GM18498 (cell line): ENCODE results near the gene CLDN9.
A peak's percentile ranks its signal among the peaks of the same experiment; 100 is the strongest.

Experiments used
- ATAC-seq: cut with Tn5 transposase; IDR thresholded peaks from one replicate; pipeline ENCODE4 v1.9.1; 2021; ENCODE audit warnings: mild to moderate bottlenecking, moderate library complexity; ENCODE audit not compliant: unreplicated experiment

The CLDN9 gene

DNA sequence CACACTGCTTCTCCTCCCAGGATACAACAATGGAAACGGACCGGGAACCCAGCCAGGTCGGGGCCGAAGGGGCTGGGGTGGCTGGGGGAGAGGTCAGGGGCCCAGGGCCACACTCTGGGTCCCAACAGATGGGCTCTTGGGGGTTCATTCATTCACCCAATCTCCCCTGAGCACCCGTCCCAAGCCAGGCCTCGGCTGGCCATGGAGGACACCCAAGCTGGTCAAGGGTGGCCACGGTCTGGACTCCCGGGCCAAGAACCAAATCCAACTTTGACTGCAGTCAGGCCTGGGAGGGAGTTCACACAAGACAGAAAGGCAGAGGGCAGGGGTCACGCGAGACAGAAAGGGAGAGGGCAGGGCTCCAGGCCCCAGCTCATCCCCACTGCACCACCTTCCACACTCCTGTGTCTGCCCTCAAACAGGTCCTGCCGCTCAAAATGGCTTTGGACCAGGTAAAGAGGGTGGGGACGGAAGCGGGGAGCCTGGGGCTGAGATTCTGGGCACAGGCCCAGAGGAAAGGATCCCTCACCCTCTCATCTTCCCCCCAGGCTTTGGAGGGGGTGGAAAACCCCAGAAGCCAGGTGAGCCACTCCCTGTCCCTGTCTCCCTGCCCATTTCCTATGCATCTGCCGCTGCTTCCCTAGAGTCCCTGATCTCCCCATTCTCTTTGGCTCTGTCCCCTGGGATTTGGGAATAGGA lies 20.2 kb upstream of the CLDN9 start:
- no peak for ATAC-seq

DNA sequence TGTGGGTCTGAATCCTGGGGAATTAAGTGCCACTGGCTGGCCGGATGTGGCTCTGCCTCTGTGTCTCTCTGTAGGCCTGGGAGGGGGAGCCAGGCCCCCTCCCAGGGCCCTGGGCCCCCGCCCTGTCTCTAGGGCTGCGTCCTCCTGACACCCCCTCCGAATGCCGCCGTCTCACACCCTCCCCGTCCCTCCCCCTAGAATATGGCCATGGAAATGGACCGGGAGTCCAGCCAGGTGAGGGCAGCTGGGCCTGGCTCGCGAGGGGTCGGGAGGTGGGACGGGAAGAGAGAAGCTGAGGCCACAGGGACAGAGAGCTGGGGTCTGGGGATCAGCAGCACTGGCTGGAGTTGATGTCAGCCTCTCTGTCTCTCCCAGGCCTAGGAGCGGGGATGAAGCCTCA lies 16.4 kb upstream of the CLDN9 start:
- no peak for ATAC-seq

DNA sequence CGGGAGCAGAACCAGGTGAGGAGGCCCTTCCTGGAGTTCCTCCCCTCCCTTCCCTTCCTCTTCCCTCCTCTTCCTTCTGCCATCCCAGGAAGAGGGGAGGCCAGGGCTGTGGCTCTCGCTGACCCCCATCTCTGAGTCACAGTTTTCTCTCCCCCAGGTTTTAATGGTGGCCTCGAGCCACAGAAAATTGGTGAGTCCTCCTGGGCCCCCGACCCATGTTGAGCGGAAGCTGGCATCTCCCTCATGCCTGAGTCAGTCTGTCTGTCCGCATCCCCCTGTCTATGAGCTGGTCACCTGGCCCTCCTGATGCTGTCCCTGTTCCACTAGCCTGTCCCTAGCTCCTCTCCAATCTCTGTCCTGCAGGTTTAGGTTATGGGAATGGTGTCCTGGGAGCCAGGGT lies 12.8 kb upstream of the CLDN9 start:
- ATAC-seq = no peak

DNA sequence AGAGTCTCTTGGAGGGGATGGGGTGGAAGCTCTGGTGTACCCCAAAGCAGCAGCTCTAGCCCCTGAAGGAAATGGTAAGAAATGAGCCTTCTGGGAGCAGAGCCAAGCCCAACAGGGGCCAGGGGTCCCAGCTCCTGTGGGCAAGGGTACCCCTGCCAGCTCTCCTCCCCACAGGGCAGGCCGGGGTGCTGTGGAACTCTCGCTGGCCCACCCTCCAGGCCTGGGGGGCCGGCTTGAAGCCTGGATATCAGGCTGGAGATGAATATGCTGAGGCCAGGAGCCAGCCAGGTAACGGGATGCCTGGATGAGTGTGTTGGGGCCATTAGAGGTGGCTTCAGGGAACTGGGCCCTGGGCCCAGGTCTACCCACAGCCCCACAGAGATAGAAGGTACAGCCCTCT lies 12.2 kb upstream of the CLDN9 start:
- no peak for ATAC-seq

DNA sequence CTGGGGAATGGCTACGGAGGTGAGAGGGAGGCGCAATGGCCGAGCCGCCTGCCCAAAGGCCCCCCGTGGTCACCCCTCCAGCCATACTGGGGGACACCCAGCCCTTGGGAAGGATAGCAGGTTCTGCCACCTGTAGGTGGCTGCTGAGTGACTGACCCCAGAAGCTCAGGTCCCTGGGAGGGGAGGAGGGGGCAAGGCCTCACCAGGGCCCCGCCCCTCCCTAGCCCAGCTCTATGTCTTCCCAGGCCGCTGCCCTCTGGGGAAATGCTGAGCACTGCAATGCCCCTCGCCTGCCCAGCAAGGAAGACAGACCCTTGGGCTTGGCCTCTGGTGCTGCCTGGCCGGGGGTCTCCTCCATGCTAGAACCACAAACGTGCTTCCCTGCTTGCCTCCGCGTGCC lies 11.4 kb upstream of the CLDN9 start:
- ATAC-seq = no peak

DNA sequence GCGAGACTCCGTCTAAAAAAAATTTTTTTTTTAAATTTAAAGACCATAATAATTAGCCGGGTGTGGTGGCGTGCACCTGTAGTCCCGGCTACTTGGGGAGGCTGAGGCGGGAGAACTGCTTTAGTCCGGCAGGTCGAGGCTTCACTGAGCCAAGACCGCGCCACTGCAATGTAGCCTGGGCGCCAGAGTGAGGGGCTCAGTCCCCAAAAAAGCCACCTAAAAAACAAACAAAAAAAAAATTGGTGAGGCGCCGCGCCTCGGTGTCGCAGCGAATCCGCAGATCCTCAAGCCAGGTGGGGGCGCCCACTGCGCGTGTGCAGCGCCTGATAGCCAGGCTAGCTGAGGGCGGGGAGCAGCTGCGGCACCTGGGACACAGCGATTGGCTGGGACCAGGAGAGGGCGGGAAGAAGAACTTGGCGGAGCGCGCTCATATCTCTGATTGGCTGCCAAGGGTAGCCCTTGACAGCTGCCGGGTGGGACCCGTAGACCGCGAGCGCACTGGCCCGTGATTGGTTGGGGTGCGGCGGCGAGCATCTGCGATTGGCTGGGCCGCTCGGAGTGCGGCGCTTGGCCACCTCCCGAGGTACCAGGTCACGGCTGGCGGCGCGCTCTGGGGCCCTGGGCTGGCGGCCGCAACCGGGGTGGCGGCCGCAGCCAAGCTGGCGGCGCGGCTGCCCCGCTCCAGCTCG lies 9.0 kb upstream of the CLDN9 start:
- peak; percentile 98 for ATAC-seq

DNA sequence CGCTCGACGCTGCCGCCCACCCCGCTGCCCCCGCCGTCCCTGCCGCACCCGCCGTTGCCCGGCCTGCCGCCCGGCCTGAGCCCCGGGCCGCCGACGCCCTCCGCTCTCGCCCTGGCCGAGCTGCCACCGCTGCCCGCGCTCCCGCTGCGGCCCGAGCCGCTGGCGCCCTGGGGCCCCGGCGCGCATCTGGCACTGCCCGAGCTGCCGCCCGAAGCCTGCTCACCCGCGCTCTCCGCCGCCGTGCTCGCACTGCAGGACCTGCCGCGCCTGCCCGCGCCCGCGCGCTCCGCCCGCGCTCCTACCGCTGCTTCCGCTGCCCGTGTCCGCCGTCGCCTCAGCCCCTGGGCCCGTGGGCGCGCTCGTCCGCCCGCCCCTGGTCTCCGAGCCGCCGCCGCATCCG lies 8.4 kb upstream of the CLDN9 start:
- no peak for ATAC-seq

DNA sequence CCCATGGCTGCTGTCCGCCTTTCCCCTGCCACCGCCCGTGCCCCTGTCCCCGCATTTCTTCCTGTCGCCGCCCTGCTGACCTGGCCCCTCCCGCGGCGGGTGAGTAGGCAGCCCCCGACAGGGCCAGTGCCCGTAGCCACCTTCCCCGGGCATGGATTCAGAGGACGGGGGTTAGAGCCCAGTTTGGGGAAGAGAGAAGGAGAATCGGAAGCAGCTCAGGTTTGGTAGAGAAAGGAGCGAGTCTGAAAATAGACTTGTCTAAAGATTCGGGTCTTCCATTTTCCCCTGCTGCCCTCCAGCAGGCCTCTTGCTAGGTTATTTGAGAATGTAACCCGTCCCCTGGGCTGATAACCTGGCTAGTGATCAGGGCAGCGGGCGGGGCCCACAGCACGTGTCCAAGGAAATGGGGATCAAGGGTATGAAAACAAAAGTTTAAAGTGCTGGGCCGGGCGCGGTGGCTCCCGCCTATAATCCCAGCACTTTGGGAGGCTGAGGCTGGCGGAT lies 7.9 kb upstream of the CLDN9 start:
- no peak for ATAC-seq

DNA sequence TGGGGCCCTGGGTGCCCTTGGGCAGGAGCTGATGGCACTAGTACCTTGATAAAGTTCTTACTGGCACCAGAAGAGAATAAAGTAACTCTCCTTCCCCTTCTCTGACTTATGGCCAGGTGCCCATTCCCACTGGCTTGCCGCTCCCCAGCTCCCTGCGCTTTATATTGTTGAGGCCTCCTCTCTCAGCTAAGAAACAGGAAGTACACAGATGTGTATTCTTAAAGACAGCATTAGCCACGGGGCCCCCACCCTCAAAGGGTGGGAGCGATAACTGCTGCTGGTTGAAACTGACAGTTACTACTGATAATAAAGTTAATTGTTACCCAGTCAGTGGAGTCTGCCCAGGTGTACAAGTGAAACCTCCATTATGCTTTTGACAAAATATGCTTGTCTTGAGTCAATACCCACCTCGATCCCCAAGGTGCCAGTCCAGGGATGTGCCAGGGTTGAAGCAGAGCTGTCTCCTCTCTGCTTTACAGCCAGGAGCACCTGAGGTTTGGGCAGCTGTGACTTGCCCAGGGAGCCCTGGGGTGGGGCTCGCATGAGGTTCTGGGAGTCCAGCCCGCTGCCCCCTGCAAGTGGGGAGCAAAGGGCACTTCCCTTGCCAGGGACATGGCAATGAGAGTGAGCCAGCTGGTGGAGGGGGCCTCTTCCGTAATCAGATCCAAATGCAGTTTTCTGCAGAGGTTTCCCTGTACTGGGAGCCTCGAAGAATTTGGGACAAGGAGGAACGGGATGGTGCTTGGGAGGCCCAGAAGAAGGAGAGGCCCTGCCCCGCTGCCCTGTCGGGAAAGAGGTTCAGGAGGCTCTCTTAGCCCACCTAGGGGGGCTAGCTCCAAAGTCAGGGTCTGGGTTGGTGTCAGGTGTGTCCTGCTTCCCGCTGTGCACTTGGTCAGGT lies 5.4 kb upstream of the CLDN9 start:
- no peak for ATAC-seq

DNA sequence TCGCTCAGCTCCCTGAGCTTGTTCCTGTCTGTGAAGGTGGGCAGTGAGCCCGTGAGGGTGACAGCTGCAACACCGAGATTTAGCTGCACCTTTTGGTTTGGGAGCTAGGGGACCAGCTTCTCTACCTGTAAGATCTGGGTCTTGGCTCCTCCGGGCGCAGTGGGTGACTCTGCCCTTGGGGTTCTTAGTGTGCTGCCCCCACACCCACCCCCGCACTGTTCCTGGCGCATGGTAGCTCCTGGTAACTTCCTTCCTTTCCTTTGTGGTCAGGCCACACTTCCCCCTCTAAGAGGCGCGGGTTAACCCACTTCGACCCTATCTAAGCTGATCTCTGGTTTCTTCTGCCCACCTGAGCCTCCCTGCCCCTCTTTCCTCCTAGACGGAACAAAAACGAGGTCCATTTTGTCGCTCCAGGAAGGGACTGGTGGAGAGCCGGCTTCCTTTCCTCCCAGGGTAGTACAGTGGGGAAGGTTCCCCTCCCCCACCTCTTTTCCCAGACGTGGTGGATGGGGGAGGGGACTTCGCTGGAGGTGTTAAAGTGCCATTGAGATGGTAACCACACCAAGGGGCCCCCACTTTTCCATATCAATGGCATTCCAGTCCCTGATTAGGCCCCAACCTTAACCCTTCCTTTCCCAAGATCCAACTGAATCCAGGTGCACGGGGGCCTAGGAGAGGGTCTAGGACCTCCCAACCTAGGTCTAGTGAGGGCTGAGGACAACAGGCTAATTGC lies 4.6 kb upstream of the CLDN9 start:
- no peak for ATAC-seq

DNA sequence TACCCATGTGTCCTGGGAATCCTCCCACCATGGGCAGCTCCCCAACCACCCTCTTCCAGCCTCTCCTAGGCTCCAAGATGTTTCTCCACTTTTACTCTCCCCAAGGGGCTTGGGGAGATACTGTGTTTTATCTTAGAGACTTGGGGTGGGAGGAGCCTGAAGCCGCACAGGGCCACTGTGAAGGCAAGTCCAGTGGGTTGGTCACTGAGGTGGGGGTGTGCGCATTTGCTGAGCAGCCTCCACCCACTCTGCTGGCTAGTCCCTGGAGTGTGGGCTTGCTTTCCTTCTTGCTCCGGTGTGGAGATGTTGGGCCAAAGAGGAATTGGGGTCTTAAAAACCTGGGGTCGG lies 4.1 kb upstream of the CLDN9 start:
- no peak for ATAC-seq

DNA sequence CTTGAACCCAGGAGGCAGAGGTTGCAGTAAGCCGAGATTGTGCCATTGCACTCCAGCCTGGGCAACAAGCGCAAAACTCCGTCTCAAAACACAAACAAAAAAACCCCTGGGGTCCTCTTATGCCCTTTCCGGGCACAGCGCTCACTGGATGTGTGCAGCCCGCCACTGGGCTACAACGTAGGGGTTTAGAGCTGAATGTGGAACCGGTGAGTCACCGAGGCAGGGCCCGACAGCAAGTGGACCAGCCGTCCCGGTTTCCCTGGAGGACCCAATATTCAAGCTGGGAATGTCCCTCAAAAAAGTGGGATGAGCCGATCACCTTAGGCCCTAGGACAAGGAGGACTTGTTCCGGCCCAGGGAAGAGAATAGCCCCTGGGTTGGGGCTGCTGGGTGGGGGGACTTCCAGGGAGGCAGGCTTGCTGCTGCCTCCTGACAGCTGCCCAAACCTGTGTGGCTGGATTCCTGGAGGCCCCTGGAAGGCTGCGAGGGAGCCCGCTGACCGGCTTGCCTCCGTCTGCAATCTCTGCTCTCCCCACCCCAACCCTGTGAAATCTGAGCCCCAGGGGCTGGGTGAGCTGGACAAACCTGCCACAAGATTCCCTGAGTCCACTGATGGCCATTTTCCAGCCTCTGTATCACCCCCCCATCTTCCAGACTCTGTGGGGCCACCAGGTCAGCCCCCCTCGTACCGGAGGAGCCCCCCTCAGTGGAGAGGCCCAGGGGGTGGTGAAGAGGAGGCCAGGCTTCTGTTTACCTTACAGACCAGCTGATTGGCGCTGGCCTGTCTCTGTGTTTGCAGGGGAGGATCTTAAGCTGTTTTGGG lies 2.9 kb upstream of the CLDN9 start:
- ATAC-seq = no peak

DNA sequence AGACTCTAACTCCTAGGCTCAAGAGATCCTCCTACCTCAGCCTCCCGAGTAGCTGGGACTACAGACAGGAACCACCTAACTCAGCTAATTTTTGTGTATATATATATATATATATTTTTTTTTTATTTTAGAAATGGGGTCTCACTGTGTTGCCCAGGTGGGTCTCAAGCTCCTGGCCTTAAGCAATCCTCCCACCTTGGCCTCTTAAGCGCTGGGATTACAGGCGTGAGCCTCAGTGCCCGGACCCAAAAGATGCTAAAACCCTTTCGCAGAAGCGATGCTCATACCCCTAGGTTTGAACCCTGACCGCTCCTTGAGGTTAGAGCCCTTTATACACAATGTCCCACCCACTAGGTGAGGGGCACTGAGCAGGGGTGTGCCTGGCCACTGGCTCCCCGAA lies 2.2 kb upstream of the CLDN9 start:
- ATAC-seq = no peak

DNA sequence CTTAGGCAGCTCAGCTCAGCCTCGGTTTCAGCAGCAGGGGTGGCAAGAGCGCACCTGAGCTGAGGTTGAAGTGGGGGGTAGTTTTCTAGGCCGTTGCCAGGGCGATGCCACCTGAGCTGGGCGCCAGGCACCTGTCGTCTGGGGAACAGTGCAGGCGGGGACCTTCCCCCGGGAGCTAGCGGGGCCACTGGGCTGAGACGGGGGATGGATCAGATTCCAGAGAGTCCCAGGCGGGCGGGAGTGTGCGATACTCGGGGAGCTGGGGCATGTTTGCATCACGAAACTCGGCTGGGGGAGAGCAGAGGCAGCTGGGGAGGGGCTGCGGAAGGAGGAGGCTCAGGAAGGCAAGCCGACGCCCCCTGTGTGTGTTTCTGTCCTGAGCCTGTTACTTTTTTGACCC lies 477 bp upstream of the CLDN9 start:
- no peak for ATAC-seq

DNA sequence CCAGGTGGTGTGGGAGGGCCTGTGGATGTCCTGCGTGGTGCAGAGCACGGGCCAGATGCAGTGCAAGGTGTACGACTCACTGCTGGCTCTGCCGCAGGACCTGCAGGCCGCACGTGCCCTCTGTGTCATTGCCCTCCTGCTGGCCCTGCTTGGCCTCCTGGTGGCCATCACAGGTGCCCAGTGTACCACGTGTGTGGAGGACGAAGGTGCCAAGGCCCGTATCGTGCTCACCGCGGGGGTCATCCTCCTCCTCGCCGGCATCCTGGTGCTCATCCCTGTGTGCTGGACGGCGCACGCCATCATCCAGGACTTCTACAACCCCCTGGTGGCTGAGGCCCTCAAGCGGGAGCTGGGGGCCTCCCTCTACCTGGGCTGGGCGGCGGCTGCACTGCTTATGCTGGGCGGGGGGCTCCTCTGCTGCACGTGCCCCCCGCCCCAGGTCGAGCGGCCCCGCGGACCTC lies 798 bp downstream of the CLDN9 start:
- no peak for ATAC-seq

DNA sequence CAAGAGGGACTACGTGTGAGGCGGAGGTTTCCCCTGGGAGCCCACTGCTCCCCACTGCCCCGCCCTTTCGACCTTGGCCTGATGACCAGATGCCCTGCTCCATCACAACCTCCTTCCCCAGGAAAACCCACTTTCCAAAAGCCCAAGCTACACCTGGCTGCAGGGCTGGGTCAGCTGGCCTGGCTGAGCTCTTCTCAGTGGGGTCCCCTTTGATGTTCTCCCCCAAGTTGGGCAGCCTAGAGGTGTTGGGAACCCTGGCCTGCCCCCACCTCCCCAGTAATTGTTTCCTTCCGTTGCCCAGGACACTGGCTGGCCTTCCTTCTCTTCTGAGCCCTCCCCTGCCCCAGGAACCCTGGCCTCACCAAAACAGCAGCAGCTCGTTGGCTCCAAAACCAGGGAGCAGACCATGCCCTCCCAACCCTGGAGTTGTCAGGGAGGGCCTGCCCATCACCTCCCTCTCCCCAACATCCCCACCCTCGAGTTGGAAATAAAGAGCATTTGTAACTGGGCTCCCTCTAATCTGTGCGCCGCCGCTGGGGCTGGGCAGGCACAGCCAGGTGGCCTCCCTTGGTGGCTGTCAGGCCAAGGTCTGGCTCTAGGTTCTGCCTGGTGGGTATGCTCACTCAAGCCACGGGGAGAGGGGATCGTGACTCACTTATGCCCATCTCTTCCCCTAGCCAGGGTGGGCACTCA lies 1.4 kb downstream of the CLDN9 start:
- ATAC-seq = no peak

DNA sequence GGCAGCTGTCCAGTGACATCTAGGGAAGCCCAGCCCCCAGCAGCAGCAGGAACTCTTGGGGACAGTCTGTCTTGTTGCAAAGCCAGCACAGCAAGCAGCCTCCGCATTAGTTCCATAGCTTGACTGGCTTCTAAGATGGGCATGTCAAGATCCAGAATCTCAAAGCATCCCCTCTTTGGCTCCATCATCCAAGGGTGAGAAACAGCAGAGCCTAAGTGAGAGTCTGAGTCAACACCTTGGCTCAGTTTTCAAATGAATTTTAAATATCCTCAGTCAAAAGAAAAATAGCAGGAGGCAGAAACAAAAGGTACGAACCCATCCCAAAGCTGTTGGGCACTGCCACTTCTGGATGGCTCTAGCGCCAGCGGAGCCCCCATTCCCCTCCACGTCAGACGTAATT lies 2.2 kb downstream of the CLDN9 start:
- ATAC-seq = no peak

DNA sequence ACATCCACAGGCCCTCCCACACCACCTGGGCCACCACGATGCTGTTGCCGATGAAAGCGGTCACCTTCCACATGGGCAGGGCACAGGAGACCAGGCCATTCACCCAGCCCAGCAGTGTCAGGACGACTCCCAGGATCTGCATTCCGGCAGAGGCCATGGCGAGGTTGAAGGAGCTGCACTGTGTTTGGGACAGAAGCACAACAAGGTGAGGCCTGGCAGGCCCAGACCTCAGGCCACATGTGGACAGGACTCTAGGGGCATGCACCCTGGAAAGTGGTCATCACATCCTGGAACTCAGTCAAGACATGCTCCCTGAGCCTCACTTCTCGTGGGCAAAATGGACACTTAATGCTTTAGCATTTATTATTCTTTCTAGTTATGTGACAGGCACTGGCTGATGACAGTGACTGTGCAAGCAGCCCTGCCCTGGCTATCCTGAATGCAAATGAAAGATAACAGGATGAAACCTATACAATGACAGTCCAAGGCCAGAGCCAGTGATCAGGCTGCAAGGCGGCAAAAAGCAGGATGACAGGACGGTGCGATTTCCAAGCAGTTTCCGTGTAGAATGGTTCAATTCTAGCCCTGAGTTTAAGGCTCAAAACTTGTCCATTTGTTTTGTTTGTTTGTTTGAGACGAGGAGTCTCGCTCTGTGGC lies 3.3 kb downstream of the CLDN9 start:
- no peak for ATAC-seq

DNA sequence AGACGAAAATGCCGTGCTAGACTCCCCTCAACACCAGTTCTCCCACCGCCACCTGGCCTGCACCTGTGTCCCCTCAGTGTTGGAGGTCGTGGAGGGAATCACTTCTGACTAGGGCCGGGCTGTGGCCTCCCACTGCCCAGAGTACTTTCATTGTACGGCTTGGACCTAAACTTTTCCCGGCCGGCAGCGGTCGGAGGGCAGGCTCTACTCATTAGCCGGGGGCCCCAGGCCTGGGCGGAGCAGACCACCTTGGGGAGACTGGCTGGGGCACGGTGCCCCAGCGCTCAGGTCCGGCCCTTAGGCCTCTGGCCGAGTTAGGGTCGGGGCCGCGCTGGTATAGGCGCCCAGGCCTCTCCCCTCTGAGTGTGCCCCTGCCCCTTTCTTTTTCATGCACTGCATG lies 4.6 kb downstream of the CLDN9 start:
- ATAC-seq = no peak
